GM12872 (cell line): ENCODE data around the gene L2HGDH.

Source experiments
- CTCF ChIP-seq: IDR thresholded peaks from 3 replicates; pipeline ENCODE4 v1.5.1; 2011; ENCODE audit warnings: low read depth, mild to moderate bottlenecking, low read length, moderate library complexity; ENCODE audit not compliant: insufficient read depth

Gene L2HGDH

DNA sequence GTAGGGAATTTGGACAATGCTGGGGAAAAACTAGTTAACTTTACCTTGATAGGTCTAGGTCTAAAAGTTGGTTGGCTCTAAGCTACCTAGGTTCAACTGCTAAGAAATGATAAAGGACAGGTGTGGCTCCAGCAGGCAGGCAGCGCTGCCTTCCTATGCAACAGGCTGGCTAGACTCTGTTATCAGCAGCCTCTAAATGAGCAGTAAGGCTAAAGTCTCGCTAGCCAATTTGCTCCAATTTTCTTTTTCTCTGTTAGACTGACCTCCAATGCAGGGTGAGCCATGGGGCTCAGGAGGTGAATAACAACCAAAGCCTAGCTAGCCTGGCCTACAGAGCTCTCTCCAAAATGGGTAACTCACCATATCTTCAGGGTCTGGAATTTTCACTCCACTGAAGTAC, 26.6 kb upstream of the L2HGDH start:
- TF ChIP-seq CTCF = no peak

DNA sequence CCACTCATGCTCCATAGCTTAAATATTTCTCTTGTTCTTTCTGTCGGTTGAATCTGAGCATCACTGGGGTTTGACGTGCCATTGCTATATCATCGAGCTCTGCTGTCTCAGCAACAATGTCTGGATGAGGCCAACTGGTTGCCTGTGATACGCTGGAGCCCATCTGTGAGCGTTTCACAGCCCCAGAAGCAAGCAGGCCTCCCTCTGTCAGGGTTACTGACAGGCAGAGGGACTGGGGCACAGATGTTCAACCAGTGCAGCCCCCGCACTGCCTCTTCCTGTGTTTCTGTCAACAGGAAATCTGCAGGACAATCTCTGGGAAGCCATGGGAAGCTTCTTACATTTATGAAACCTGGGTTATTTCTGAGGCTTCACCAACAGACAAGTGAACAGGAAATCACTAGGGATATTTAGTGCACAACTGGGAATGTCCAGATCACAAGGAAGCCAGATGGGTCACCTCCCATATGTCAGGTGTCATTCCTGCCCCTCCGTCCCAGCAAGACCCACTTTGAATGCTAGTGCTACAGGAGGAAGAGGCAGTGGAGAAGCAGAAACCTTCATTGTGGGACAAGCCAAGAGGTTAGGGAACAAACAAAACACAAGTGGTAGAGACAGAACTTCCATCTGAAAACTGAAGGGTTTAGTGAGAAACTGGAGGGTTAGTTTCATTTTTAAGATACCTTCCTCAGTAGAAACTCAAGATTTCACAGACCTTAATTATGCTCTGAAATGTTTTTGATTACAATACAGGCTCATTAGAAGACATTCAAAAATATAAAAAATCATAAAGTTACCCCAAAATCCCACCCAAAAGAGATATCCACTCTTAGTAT, 24.2 kb upstream of the L2HGDH start:
- TF ChIP-seq CTCF = no peak

- TF ChIP-seq CTCF = no peak
Observed at GRCh38 chr14:50335389-50335788, 23.4 kb upstream of the L2HGDH start.

DNA sequence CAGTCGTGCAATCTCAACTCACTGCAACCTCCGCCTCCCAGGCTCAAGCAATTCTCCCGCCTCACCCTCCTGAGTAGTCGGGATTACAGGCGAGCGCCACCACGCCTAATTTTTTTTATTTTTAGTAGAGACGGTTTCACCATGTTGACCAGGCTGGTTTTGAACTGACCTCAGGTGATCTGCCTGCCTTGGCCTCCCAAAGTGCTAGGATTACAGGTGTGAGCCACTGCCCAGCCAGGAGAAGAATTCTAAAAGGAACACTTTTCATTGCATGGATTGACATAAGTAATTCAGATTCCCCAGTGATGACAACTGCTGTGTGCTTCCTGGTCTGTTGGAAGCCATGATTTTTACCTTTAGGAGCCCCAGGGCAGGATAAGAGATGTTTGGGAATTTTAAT, 22.2 kb upstream of the L2HGDH start:
- no peak for TF ChIP-seq CTCF

GRCh38 chr14:50333014-50333509, 21.0 kb upstream of the L2HGDH start:
- no peak for TF ChIP-seq CTCF

DNA sequence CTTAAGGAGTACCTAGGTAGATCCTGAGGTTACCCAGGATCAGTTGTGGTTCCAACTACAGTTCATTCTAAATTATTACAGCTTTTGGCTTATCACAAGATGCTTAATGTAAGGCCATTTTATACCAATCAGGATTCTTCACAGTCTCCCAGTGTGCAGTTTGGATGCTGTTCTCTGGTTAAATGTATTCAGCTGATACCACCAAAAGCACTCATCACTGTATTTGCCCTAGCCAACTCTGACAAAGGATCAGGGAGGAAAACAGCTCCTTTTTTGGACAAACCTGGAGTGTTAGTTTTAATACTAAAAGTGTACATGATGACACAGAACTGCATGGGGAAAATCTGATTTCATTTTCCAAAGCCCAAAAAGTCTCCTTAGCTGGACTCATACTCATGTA, 19.6 kb upstream of the L2HGDH start:
- TF ChIP-seq CTCF = no peak

DNA sequence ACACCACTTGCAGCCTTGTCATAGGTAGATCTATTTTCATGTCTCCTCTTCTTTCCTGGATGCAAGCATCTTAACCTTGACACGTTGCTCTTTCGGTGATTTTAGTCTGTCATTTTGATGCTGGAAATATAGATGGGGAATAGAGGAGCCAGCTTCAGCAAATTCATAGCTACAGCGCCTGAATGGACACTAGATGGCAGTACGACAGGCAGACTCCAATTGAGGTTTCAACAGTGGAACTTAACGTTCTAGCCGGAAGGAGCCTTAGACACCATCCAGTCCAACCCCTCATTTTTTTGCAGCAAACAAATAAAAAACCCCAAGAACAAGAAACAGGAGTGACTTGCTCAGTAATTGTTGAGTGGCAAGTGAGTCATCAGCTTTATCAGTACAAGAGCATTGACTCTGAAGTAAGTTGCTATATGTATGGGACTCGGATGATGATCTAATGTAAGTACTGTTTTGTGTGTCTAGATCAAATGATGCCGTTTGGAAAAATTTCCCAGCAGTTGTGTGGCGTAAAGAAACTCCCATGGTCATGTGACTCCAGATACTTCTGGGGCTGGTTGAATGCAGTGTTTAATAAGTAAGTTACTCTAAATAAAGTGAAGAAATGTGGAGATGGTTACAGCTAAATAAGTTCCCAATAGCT, 9.1 kb upstream of the L2HGDH start:
- peak; percentile 91 for TF ChIP-seq CTCF
